NB4 (cell line): ENCODE measurements around the gene SMPD3.

ENCODE experiments used
- DNase-seq: peaks from one replicate; pipeline ENCODE4 v3.0.0; 2010; ENCODE audit warnings: low read depth
- H3K4me3 ChIP-seq: one replicate; pipeline ENCODE4 v1.5.1; 2011; ENCODE audit warnings: mild to moderate bottlenecking, low read depth, low read length, moderate library complexity
- MAX ChIP-seq: IDR thresholded peaks from 2 replicates; pipeline ENCODE4 v1.6.1; 2011; ENCODE audit warnings: low read depth, low read length
- MYC ChIP-seq: IDR thresholded peaks from 2 replicates; pipeline ENCODE4 v1.6.1; 2011; ENCODE audit warnings: low read depth, low read length
- POLR2A ChIP-seq: IDR thresholded peaks from 2 replicates; pipeline ENCODE4 v1.6.1; 2011; ENCODE audit warnings: mild to moderate bottlenecking; ENCODE audit not compliant: insufficient read length; ENCODE audit errors: extremely low read depth
- TF ChIP-seq, protein P1 (sequence below): IDR thresholded peaks from one replicate; pipeline ENCODE4 v1.5.1; 2012; ENCODE audit warnings: low read depth, low read length

SMPD3 gene

DNA sequence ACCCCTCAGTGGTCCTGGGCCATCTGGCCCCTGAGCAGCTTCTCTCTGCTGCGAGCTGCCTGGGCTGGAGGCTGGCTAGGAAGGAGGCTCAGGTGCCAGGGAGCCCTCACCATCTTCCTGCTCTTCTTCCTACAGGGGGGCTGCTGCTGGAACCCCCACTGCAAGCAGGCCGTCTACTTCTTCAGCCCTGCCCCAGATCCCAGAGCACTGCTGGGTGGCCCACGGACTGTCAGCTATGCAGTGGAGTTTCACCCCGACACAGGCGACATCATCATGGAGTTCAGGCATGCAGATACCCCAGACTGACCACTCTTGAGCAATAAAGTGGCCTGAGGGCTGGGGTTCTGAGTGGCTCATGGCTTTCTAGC, 91.4 kb downstream of the SMPD3 start:
- H3K4me3 ChIP-seq: no peak overlapping the region
- TF ChIP-seq POLR2A (no peak), MAX (no peak), MYC (no peak)
- TF ChIP-seq, protein P1, sequence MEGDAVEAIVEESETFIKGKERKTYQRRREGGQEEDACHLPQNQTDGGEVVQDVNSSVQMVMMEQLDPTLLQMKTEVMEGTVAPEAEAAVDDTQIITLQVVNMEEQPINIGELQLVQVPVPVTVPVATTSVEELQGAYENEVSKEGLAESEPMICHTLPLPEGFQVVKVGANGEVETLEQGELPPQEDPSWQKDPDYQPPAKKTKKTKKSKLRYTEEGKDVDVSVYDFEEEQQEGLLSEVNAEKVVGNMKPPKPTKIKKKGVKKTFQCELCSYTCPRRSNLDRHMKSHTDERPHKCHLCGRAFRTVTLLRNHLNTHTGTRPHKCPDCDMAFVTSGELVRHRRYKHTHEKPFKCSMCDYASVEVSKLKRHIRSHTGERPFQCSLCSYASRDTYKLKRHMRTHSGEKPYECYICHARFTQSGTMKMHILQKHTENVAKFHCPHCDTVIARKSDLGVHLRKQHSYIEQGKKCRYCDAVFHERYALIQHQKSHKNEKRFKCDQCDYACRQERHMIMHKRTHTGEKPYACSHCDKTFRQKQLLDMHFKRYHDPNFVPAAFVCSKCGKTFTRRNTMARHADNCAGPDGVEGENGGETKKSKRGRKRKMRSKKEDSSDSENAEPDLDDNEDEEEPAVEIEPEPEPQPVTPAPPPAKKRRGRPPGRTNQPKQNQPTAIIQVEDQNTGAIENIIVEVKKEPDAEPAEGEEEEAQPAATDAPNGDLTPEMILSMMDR: no peak
- peak; percentile 47 for DNase-seq

GRCh38 chr16:68356249-68356918, 91.9 kb downstream of the SMPD3 start:
- TF ChIP-seq MAX (peak; percentile 66), POLR2A (no peak), MYC (peak; percentile 60)
- TF ChIP-seq, protein P1: no peak
- peak overlapping the region; percentile 13 for H3K4me3 ChIP-seq
- DNase-seq: peak; percentile 96

- peak; percentile 71 for DNase-seq
- peak overlapping the region; percentile 13 for H3K4me3 ChIP-seq
- TF ChIP-seq MAX: peak; percentile 48; the same call in 1 of the 2 replicates
- TF ChIP-seq, protein P1: peak; percentile 46
- no peak for TF ChIP-seq POLR2A
- TF ChIP-seq MYC: peak; percentile 16; the same call in 1 of the 2 replicates
These were observed 92.7 kb downstream of the SMPD3 start for GRCh38 chr16:68355447-68356248.

DNA sequence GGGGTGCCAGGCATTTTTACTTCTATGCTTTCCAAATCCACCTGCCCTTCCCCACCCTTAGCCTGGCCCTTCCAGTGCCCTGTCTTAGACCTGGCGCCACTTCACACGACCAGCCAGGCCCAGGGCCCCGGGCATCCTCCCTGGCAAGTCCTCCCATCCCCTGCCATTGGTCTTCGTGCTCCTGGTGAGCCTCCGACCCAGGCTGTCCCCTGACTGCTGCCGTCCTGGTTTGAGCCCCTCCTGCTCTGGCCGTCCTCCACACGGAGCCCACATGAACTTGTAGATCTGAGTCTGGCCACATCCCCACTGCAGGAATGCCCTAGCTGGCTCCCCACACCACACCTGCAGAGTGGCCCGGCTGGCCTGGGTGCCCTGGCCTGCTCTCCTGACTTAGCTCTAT, 93.5 kb downstream of the SMPD3 start:
- no peak overlapping the region for H3K4me3 ChIP-seq
- TF ChIP-seq POLR2A (no peak), MAX (no peak), MYC (no peak)
- TF ChIP-seq, protein P1: no peak
- no peak for DNase-seq

DNA sequence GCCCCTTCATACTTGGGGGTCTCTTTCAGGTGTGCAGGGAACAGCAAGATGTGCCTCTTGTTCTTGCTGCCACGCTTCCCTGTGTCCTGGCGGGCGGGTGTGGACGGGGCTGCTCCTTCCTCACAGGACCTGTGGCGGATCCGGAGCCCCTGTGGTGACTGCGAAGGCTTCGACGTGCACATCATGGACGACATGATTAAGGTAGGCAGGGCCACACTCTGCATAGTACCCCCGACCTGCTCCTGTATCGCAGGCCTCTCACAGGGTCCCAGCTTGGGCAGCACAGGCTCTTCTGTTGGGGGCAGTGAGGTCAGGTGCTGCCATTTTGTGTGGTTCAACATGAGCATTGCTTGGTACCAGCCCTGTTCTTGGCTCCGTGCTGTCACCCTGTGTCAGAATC, 94.9 kb downstream of the SMPD3 start:
- no peak overlapping the region for H3K4me3 ChIP-seq
- DNase-seq: no peak

More for the DNA sequence above, 94.9 kb downstream of the SMPD3 start:
- TF ChIP-seq MYC (no peak), POLR2A (no peak), MAX (no peak)
- TF ChIP-seq, protein P1: no peak
